ENCODE measurements around the gene RAB40C. TPM values are rescaled to one million over a fixed set of nuclear protein-coding genes. Genes with fewer than 3 reads are reported as not detected.

The RAB40C gene
- total RNA-seq, 2 donors from 2014 or later = 12.9 TPM

- ATAC-seq (replicated peaks) = no peak
- Mint-ChIP-seq H3K27me3 (no peaks in the 10 kb centered on the region), H3K4me3 (no peak overlapping the region), H3K4me1 (peaks cover 14% of the 10 kb centered on the region), H3K27ac (no peak overlapping the region), H3K9me3 (no peaks in the 10 kb centered on the region), H3K36me3 (ENCODE audit: low read depth) (peaks cover 4% of the 10 kb centered on the region)
Measured at GRCh38 chr16:598823-599739, 9.2 kb downstream of the RAB40C start.

- Mint-ChIP-seq H3K4me3 (no peak overlapping the region), H3K27ac (no peak overlapping the region), H3K4me1 (peaks cover 14% of the 10 kb centered on the region), H3K36me3 (ENCODE audit: low read depth) (peaks cover 4% of the 10 kb centered on the region), H3K9me3 (no peaks in the 10 kb centered on the region), H3K27me3 (no peaks in the 10 kb centered on the region)
- ATAC-seq (replicated peaks) = no peak
Measured at GRCh38 chr16:600781-601180, 10.9 kb downstream of the RAB40C start.

- Mint-ChIP-seq H3K27ac (no peak overlapping the region), H3K9me3 (no peaks in the 10 kb centered on the region), H3K4me1 (peaks cover 10% of the 10 kb centered on the region), H3K4me3 (no peak overlapping the region), H3K27me3 (no peaks in the 10 kb centered on the region), H3K36me3 (ENCODE audit: low read depth) (no peaks in the 10 kb centered on the region)
- ATAC-seq (replicated peaks) = no peak
Measured at GRCh38 chr16:603933-604332, 14.1 kb downstream of the RAB40C start.

- no peak overlapping the region for H3K4me3 Mint-ChIP-seq
- no peak for ATAC-seq (replicated peaks)
- no peaks in the 10 kb centered on the region for H3K27me3 Mint-ChIP-seq
- no peak overlapping the region for H3K27ac Mint-ChIP-seq
- H3K9me3 Mint-ChIP-seq = no peaks in the 10 kb centered on the region
- no peaks in the 10 kb centered on the region for H3K36me3 Mint-ChIP-seq (ENCODE audit: low read depth)
- H3K4me1 Mint-ChIP-seq = peaks cover 16% of the 10 kb centered on the region
Measured at GRCh38 chr16:606656-607307, 16.9 kb downstream of the RAB40C start.

- no peaks in the 10 kb centered on the region for H3K27me3 Mint-ChIP-seq
- peak overlapping the region; percentile 71 for H3K27ac Mint-ChIP-seq
- H3K4me1 Mint-ChIP-seq = peaks cover 15% of the 10 kb centered on the region
- no peaks in the 10 kb centered on the region for H3K36me3 Mint-ChIP-seq (ENCODE audit: low read depth)
- H3K9me3 Mint-ChIP-seq = no peaks in the 10 kb centered on the region
- peak; percentile 98 for ATAC-seq (replicated peaks)
- peak overlapping the region; percentile 53 for H3K4me3 Mint-ChIP-seq
Measured at GRCh38 chr16:608019-608418, 18.2 kb downstream of the RAB40C start.

- no peak for ATAC-seq (replicated peaks)
- no peaks in the 10 kb centered on the region for H3K9me3 Mint-ChIP-seq
- no peak overlapping the region for H3K27ac Mint-ChIP-seq
- no peaks in the 10 kb centered on the region for H3K36me3 Mint-ChIP-seq (ENCODE audit: low read depth)
- H3K4me1 Mint-ChIP-seq = peaks cover 11% of the 10 kb centered on the region
- no peaks in the 10 kb centered on the region for H3K27me3 Mint-ChIP-seq
- H3K4me3 Mint-ChIP-seq = no peak overlapping the region
Measured at GRCh38 chr16:609316-609715, 19.4 kb downstream of the RAB40C start.

- Mint-ChIP-seq H3K27me3 (no peaks in the 10 kb centered on the region), H3K9me3 (no peaks in the 10 kb centered on the region), H3K4me1 (peaks cover 11% of the 10 kb centered on the region), H3K27ac (no peak overlapping the region), H3K36me3 (ENCODE audit: low read depth) (no peaks in the 10 kb centered on the region), H3K4me3 (no peak overlapping the region)
- ATAC-seq (replicated peaks) = no peak
Measured at GRCh38 chr16:609984-610383, 20.1 kb downstream of the RAB40C start.

- H3K36me3 Mint-ChIP-seq (ENCODE audit: low read depth) = no peaks in the 10 kb centered on the region
- peaks cover 11% of the 10 kb centered on the region for H3K4me1 Mint-ChIP-seq
- H3K4me3 Mint-ChIP-seq = peak overlapping the region; percentile 48
- H3K27ac Mint-ChIP-seq = peak overlapping the region; percentile 80
- H3K27me3 Mint-ChIP-seq = no peaks in the 10 kb centered on the region
- no peaks in the 10 kb centered on the region for H3K9me3 Mint-ChIP-seq
- peak; percentile 51 for ATAC-seq (replicated peaks)
Measured at GRCh38 chr16:610513-611381, 20.9 kb downstream of the RAB40C start.

GRCh38 chr16:615122-615521 lies 25.3 kb downstream of the RAB40C start:
- no peak for ATAC-seq (replicated peaks)
- Mint-ChIP-seq H3K4me3 (no peak overlapping the region), H3K36me3 (ENCODE audit: low read depth) (no peaks in the 10 kb centered on the region), H3K27me3 (no peaks in the 10 kb centered on the region), H3K27ac (no peak overlapping the region), H3K9me3 (no peaks in the 10 kb centered on the region), H3K4me1 (peaks cover 6% of the 10 kb centered on the region)

- no peaks in the 10 kb centered on the region for H3K4me1 Mint-ChIP-seq
- H3K27me3 Mint-ChIP-seq = no peaks in the 10 kb centered on the region
- H3K36me3 Mint-ChIP-seq (ENCODE audit: low read depth) = no peaks in the 10 kb centered on the region
- no peak overlapping the region for H3K27ac Mint-ChIP-seq
- no peaks in the 10 kb centered on the region for H3K9me3 Mint-ChIP-seq
- no peak for ATAC-seq (replicated peaks)
- no peak overlapping the region for H3K4me3 Mint-ChIP-seq
Measured at GRCh38 chr16:616733-617586, 27.1 kb downstream of the RAB40C start.

GRCh38 chr16:617855-618254 lies 28.0 kb downstream of the RAB40C start:
- Mint-ChIP-seq H3K9me3 (no peaks in the 10 kb centered on the region), H3K27me3 (no peaks in the 10 kb centered on the region), H3K27ac (no peak overlapping the region), H3K36me3 (ENCODE audit: low read depth) (no peaks in the 10 kb centered on the region), H3K4me3 (no peak overlapping the region), H3K4me1 (no peaks in the 10 kb centered on the region)
- ATAC-seq (replicated peaks) = no peak

- Mint-ChIP-seq H3K27me3 (no peaks in the 10 kb centered on the region), H3K4me1 (no peaks in the 10 kb centered on the region), H3K9me3 (no peaks in the 10 kb centered on the region), H3K4me3 (no peak overlapping the region), H3K27ac (no peak overlapping the region), H3K36me3 (ENCODE audit: low read depth) (no peaks in the 10 kb centered on the region)
- no peak for ATAC-seq (replicated peaks)
Measured at GRCh38 chr16:619476-620100, 29.7 kb downstream of the RAB40C start.

- H3K4me3 Mint-ChIP-seq = no peak overlapping the region
- no peaks in the 10 kb centered on the region for H3K9me3 Mint-ChIP-seq
- H3K4me1 Mint-ChIP-seq = no peaks in the 10 kb centered on the region
- H3K36me3 Mint-ChIP-seq (ENCODE audit: low read depth) = no peaks in the 10 kb centered on the region
- H3K27me3 Mint-ChIP-seq = no peaks in the 10 kb centered on the region
- H3K27ac Mint-ChIP-seq = no peak overlapping the region
- no peak for ATAC-seq (replicated peaks)
Measured at GRCh38 chr16:620700-621525, 31.0 kb downstream of the RAB40C start.

Data from activated T-helper 17 cell treated with anti-CD3 and anti-CD28 coated beads, Interleukin-2, amount 50 U/mL, for 72 hours (primary cell).